IMR-90 (cell line): ENCODE results near the gene CALN1. TPM values are rescaled to one million over a fixed set of nuclear protein-coding genes. Genes with fewer than 3 reads are reported as not detected.

Experiments
- ATAC-seq: fragments of 200-7000 bp; cut with Tn5 transposase; 2 replicates; pipeline ENCODE4 v1.9.1; 2020; ENCODE audit warnings: low read depth, mild to moderate bottlenecking, moderate library complexity
- BruUV-seq: library from RNA; stranded (reverse); fragments of 400-500 nt; replicated peaks from 2 replicates; lab custom pipeline; 2021; lab: Mats Ljungman, UMichigan
- CTCF ChIA-PET: fragments of 300-600 bp; formaldehyde crosslinking; extraction: SDS; loops from one replicate; lab custom pipeline; 2021; ENCODE audit warnings: antibody characterized with exemption; lab: Yijun Ruan, JAX
- POLR2A ChIA-PET: fragments of 300-600 bp; sonication (Branson Sonifier 250); formaldehyde crosslinking; loops from one replicate; lab custom pipeline; 2022; ENCODE audit warnings: antibody characterized with exemption; ENCODE audit not compliant: unreplicated experiment; lab: Charles Lee
- DNase-seq: peaks from one replicate; pipeline ENCODE4 v3.0.0; 2013
- H2AFZ ChIP-seq: replicated peaks from 2 replicates; pipeline ENCODE3; 2013; ENCODE audit warnings: low read length, mild to moderate bottlenecking; ENCODE audit not compliant: poor library complexity
- H2AK5ac ChIP-seq: 2 replicates; pipeline ENCODE4 v1.6.1; 2013; ENCODE audit warnings: low read depth, low read length, inconsistent platforms
- H2AK9ac ChIP-seq: replicated peaks from 2 replicates; pipeline ENCODE3; 2013; ENCODE audit warnings: mild to moderate bottlenecking, low read depth, low read length, moderate library complexity; ENCODE audit not compliant: poor library complexity
- H2BK120ac ChIP-seq: 2 replicates; pipeline ENCODE4 v1.6.1; 2013; ENCODE audit warnings: low read depth, low read length, inconsistent platforms
- H2BK15ac ChIP-seq: 3 replicates; pipeline ENCODE4 v1.6.1; 2013; ENCODE audit warnings: low read depth, low read length, inconsistent platforms
- H2BK20ac ChIP-seq: 2 replicates; pipeline ENCODE4 v1.6.1; 2013; ENCODE audit warnings: low read depth, mild to moderate bottlenecking, inconsistent platforms, low read length, moderate library complexity
- H2BK5ac ChIP-seq: 2 replicates; pipeline ENCODE4 v1.6.1; 2013; ENCODE audit warnings: mild to moderate bottlenecking, low read depth, low read length, inconsistent platforms; ENCODE audit not compliant: poor library complexity, severe bottlenecking
- H3K14ac ChIP-seq: replicated peaks from 2 replicates; pipeline ENCODE4 v1.6.1; 2013; ENCODE audit warnings: low read depth, low read length, inconsistent platforms
- H3K18ac ChIP-seq: 2 replicates; pipeline ENCODE4 v1.6.1; 2013; ENCODE audit warnings: low read depth, low read length, control low read depth
- H3K23ac ChIP-seq: 2 replicates; pipeline ENCODE4 v1.6.1; 2013; ENCODE audit warnings: low read depth, low read length, inconsistent platforms
- H3K27ac ChIP-seq: 2 replicates; pipeline ENCODE4 v1.5.1; 2013; ENCODE audit warnings: mild to moderate bottlenecking, control low read depth, low read length; ENCODE audit not compliant: insufficient read depth
- H3K27me3 ChIP-seq: 2 replicates; pipeline ENCODE4 v1.6.1; 2013; ENCODE audit warnings: low read length; ENCODE audit not compliant: control insufficient read depth, insufficient read depth
- H3K36me3 ChIP-seq: 2 replicates; pipeline ENCODE4 v1.6.1; 2013; ENCODE audit warnings: low read length, mixed read lengths; ENCODE audit not compliant: control insufficient read depth, insufficient read depth
- H3K4ac ChIP-seq: 2 replicates; pipeline ENCODE4 v1.6.1; 2013; ENCODE audit warnings: low read depth, low read length, inconsistent platforms
- H3K4me1 ChIP-seq: 2 replicates; pipeline ENCODE4 v1.6.1; 2013; ENCODE audit warnings: low read length, mixed read lengths; ENCODE audit not compliant: control insufficient read depth, insufficient read depth
- H3K4me2 ChIP-seq: 2 replicates; pipeline ENCODE4 v1.6.1; 2013; ENCODE audit warnings: low read depth, mild to moderate bottlenecking, control low read depth, low read length, moderate library complexity
- H3K4me3 ChIP-seq: 2 replicates; pipeline ENCODE4 v1.5.1; 2013; ENCODE audit warnings: low read depth, mild to moderate bottlenecking, control low read depth, low read length, moderate library complexity; ENCODE audit not compliant: insufficient read depth
- H3K56ac ChIP-seq: 2 replicates; pipeline ENCODE4 v1.6.1; 2013; ENCODE audit warnings: low read length, inconsistent platforms; ENCODE audit not compliant: insufficient read depth; ENCODE audit errors: extremely low read depth
- H3K79me1 ChIP-seq, 2 experiments: 2 replicates each; pipeline ENCODE4 v1.6.1; 2013; ENCODE audit warnings: low read length in 2 of 2, inconsistent platforms in 1 of 2, low read depth in 1 of 2
- H3K9ac ChIP-seq: 2 replicates; pipeline ENCODE4 v1.6.1; 2013; ENCODE audit warnings: low read depth, low read length, control low read depth
- H3K9me1 ChIP-seq: 2 replicates; pipeline ENCODE4 v1.6.1; 2013; ENCODE audit warnings: low read length, inconsistent platforms; ENCODE audit not compliant: insufficient read depth
- H3K9me3 ChIP-seq: 2 replicates; pipeline ENCODE4 v1.6.1; 2013; ENCODE audit warnings: low read length; ENCODE audit not compliant: control insufficient read depth, insufficient read depth
- H4K20me1 ChIP-seq: 2 replicates; pipeline ENCODE4 v1.6.1; 2013; ENCODE audit warnings: low read length, inconsistent platforms; ENCODE audit not compliant: insufficient read depth
- H4K5ac ChIP-seq: 2 replicates; pipeline ENCODE4 v1.6.1; 2013; ENCODE audit warnings: mild to moderate bottlenecking, low read depth, low read length, control low read depth
- H4K8ac ChIP-seq, 2 experiments: 2 replicates each; pipeline ENCODE4 v1.6.1; 2013; ENCODE audit warnings: low read depth in 2 of 2, low read length in 2 of 2, control low read depth in 1 of 2, inconsistent platforms in 1 of 2
- H4K91ac ChIP-seq: 2 replicates; pipeline ENCODE4 v1.6.1; 2013; ENCODE audit warnings: low read depth, low read length, inconsistent platforms; ENCODE audit not compliant: insufficient read depth
- CEBPB ChIP-seq: IDR thresholded peaks from 2 replicates; pipeline ENCODE4 v1.6.1; 2012; ENCODE audit warnings: low read depth, low read length, improper control_type of control experiment
- FOS ChIP-seq: fragments of 150-350 bp; IDR thresholded peaks from 2 replicates; pipeline ENCODE4 v1.6.1; 2016; ENCODE audit warnings: low read depth, low read length
- MAFK ChIP-seq: IDR thresholded peaks from 2 replicates; pipeline ENCODE4 v1.6.1; 2012; ENCODE audit warnings: low read depth, low read length, improper control_type of control experiment
- RAD21 ChIP-seq: IDR thresholded peaks from 2 replicates; pipeline ENCODE4 v1.6.1; 2012; ENCODE audit warnings: low read length, improper control_type of control experiment
- RCOR1 ChIP-seq: IDR thresholded peaks from 2 replicates; pipeline ENCODE4 v1.6.1; 2012; ENCODE audit warnings: mild to moderate bottlenecking, low read length, improper control_type of control experiment; ENCODE audit not compliant: insufficient replicate concordance
- SMC3 ChIP-seq: fragments of 150-350 bp; IDR thresholded peaks from 2 replicates; pipeline ENCODE4 v1.6.1; 2016; ENCODE audit warnings: low read depth, mild to moderate bottlenecking, antibody characterized with exemption, low read length, moderate library complexity
- dilution Hi-C: fragments of 300-500 bp; cut with HindIII; formaldehyde crosslinking; loops from one replicate; pipeline ENCODE4 v1.14.3; 2018; ENCODE audit warnings: low sequenced_read_pairs; ENCODE audit not compliant: unreplicated experiment
- in situ Hi-C: fragments of 300-500 bp; cut with MboI; formaldehyde crosslinking; loops from 3 replicates; pipeline ENCODE4 v1.14.3; 2019; ENCODE audit warnings: low sequenced_read_pairs, inconsistent platforms, mixed read lengths
- intact Hi-C: fragments of 100-400 bp; cut with micrococcal nuclease; formaldehyde crosslinking; loops from 2 replicates; pipeline ENCODE4 v1.10.0; 2022
- polyA plus RNA-seq, 3 experiments: library from polyadenylated mRNA; depleted of rRNA; stranded (reverse); fragments of >200 nt; gene quantifications; 2 replicates each; pipeline ENCODE4 v1.2.3, GENCODE V29; 2012; ENCODE audit warnings: low replicate concordance in 1 of 3
- total RNA-seq: library from RNA; depleted of rRNA; stranded (reverse); fragments of >200 nt; gene quantifications from 2 replicates; pipeline ENCODE4 v1.2.3, GENCODE V29; 2012

CALN1 gene
- total and polyA plus RNA-seq, 2 of the 4 experiments (the other 2 are of a cell fraction): not detected

DNA sequence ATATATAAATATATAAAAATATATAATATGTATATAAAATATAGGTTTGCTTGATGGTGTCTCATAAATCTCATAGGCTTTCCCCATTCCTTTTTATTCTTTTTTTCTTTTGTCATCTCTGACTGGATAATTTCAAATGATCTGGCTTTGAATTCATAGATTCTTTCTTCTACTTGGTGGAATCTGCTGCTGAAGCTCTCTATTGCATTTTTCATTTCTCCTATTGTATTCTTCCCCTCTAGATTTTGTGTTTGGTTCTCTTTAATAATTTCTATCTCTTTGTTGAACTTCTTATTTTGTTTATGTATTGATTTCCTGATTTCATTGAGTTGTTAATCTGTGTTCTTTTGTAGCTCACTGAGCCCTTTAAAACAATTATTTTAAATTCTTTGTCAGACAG is 650.8 kb downstream of the CALN1 start:
- Histone ChIP-seq H4K8ac (no peak overlapping the region), H2AK9ac (no peak overlapping the region), H3K18ac (no peak overlapping the region), H3K36me3 (no peaks in the 10 kb centered on the region), H2BK5ac (no peak overlapping the region), H3K14ac (no peak overlapping the region), H3K9me1 (no peaks in the 10 kb centered on the region), H2AFZ (no peak overlapping the region), H3K27ac (no peak overlapping the region), H4K5ac (no peak overlapping the region), H2BK15ac (no peak overlapping the region), H2BK20ac (no peak overlapping the region), H2AK5ac (no peak overlapping the region), H2BK120ac (no peak overlapping the region), H3K4me1 (no peaks in the 10 kb centered on the region), H3K9me3 (peaks cover 4% of the 10 kb centered on the region; the same call in 1 of the 2 replicates), H3K56ac (no peak overlapping the region), H3K4me3 (no peak overlapping the region), H3K23ac (no peak overlapping the region), H3K4ac (no peak overlapping the region), H3K9ac (no peak overlapping the region), H3K4me2 (no peak overlapping the region), H3K27me3 (no peaks in the 10 kb centered on the region), H3K79me1 (no peaks in the 10 kb centered on the region), H4K91ac (no peak overlapping the region), H4K20me1 (no peaks in the 10 kb centered on the region)
- CTCF ChIA-PET: no interaction called here
- TF ChIP-seq RCOR1 (no peak), FOS (no peak), CEBPB (no peak), MAFK (no peak), SMC3 (no peak), RAD21 (no peak)
- ATAC-seq (no peak), DNase-seq (no peak)
- dilution Hi-C loops (no loop called here), in situ Hi-C loops (no loop called here), intact Hi-C loops (no loop called here)
- POLR2A ChIA-PET: no interaction called here
- no TSS peak for BruUV-seq
